Gastroesophageal sphincter (tissue), 4 donors: Measurements from ENCODE around the gene FBXW5. TPM values are rescaled to one million over a fixed set of nuclear protein-coding genes. Genes with fewer than 3 reads are reported as not detected.
A peak's percentile ranks its signal among the peaks of the same experiment; 100 is the strongest.

Experiments
- ATAC-seq: fragments of 150-250 bp; one replicate; pipeline ENCODE4 v1.9.1; 2016; ENCODE audit warnings: mild to moderate bottlenecking, moderate library complexity
- H3K27ac ChIP-seq, 4 donors: fragments of 200-600 bp; sonication (generic) in 3 of 4; 1 replicate in 3 of 4; 2 replicates in 1 of 4; pipeline ENCODE4 v1.5.1; 2016 to 2019
- H3K27me3 ChIP-seq: fragments of 200-600 bp; sonication (generic); one replicate; pipeline ENCODE4 v1.5.1; 2019
- H3K36me3 ChIP-seq, 2 donors: fragments of 200-600 bp; sonication (generic); one replicate each; pipeline ENCODE4 v1.5.1; 2019; ENCODE audit warnings: control low read depth in 1 of 2
- H3K4me1 ChIP-seq, 3 donors: fragments of 200-600 bp; sonication (generic); 1 replicate in 2 of 3; 2 replicates in 1 of 3; pipeline ENCODE4 v1.5.1; 2016 to 2019; ENCODE audit warnings: control low read depth in 2 of 3
- H3K4me3 ChIP-seq, 2 donors: fragments of 200-600 bp; sonication (generic); one replicate each; pipeline ENCODE4 v1.5.1; 2019; ENCODE audit warnings: mild to moderate bottlenecking in 1 of 2, moderate library complexity in 1 of 2
- H3K9me3 ChIP-seq, 3 donors: fragments of 200-600 bp; sonication (generic); one replicate each; pipeline ENCODE4 v1.5.1; 2017 to 2019; ENCODE audit warnings: control low read depth in 2 of 3
- CTCF ChIP-seq, 4 experiments: fragments of 200-600 bp in 2 of 4; fragments of 450-650 bp in 2 of 4; sonication (generic) in 1 of 4; IDR thresholded peaks; one replicate each; pipeline ENCODE4 v1.5.1; 2017 to 2019; ENCODE audit warnings: antibody characterized with exemption in 4 of 4, mild to moderate bottlenecking in 2 of 4, moderate library complexity in 2 of 4
- EP300 ChIP-seq: sonication (generic); formaldehyde crosslinking; IDR thresholded peaks from one replicate; pipeline ENCODE4 v1.6.1; 2017; ENCODE audit warnings: antibody characterized with exemption, mild to moderate bottlenecking
- POLR2A ChIP-seq, 2 donors: fragments of 450-650 bp; IDR thresholded peaks; one replicate each; pipeline ENCODE4 v1.6.1; 2017; ENCODE audit warnings: antibody characterized with exemption in 2 of 2, mild to moderate bottlenecking in 2 of 2, moderate library complexity in 1 of 2
- POLR2AphosphoS5 ChIP-seq: sonication (generic); formaldehyde crosslinking; IDR thresholded peaks from one replicate; pipeline ENCODE4 v1.6.1; 2017; ENCODE audit warnings: antibody characterized with exemption
- WGBS, 2 donors: methylation state at CpG; one replicate each; pipeline ENCODE4 v1.1.5; 2018; ENCODE audit warnings: low coverage in 1 of 2; 5-methylcytosine and 5-hydroxymethylcytosine counted together
- total RNA-seq, 4 donors: library from RNA; depleted of rRNA; stranded (reverse); fragments of >200 nt; gene quantifications; one replicate each; pipeline ENCODE4 v1.1.0, GENCODE V29; 2016

FBXW5 gene
- total RNA-seq, 4 donors from 2014 or later: 171 to 310 (median 236) TPM

- H3K36me3 ChIP-seq: no peaks in the 10 kb centered on the region
- no peak for TF ChIP-seq EP300
- no peak for TF ChIP-seq POLR2AphosphoS5
- no peak for TF ChIP-seq POLR2A (IDR thresholded peaks at IDR 0.05)
- TF ChIP-seq CTCF (IDR thresholded peaks at IDR 0.05): no peak
- no peak for ATAC-seq
- peak overlapping the region in 3 of 4 donors; percentile 17 to 45 (median 38) for H3K27ac ChIP-seq
- whole genome bisulfite sequencing, 2 donors: 78 to 84% methylated on average over 8 to 9 of the region's 16 CpGs
- peaks cover 0 to 44% (median 7%) of the 10 kb centered on the region in 3 donors for H3K4me1 ChIP-seq
- peaks cover 69% of the 10 kb centered on the region for H3K27me3 ChIP-seq
- H3K9me3 ChIP-seq: no peaks in the 10 kb centered on the region
- no peak overlapping the region for H3K4me3 ChIP-seq
Observed at GRCh38 chr9:136980669-136981478, 36.3 kb upstream of the FBXW5 start.

- no peaks in the 10 kb centered on the region for H3K36me3 ChIP-seq
- H3K27me3 ChIP-seq: peaks cover 60% of the 10 kb centered on the region
- 40% methylated on average over 1 of the region's 26 CpGs; no CpG with 5 or more reads in 1 of the 2 donors for WGBS, 2 donors
- H3K27ac ChIP-seq: no peak overlapping the region
- H3K4me1 ChIP-seq: peaks cover 0 to 44% (median 7%) of the 10 kb centered on the region in 3 donors
- TF ChIP-seq POLR2AphosphoS5 (no peak), POLR2A (IDR thresholded peaks at IDR 0.05) (no peak), EP300 (no peak), CTCF (IDR thresholded peaks at IDR 0.05) (no peak)
- no peak for ATAC-seq
- no peaks in the 10 kb centered on the region for H3K9me3 ChIP-seq
- H3K4me3 ChIP-seq: no peak overlapping the region
Observed at GRCh38 chr9:136979769-136980587, 35.4 kb upstream of the FBXW5 start.

GRCh38 chr9:136978865-136979544, 34.5 kb upstream of the FBXW5 start:
- Histone ChIP-seq H3K36me3 (no peaks in the 10 kb centered on the region), H3K27me3 (peaks cover 50% of the 10 kb centered on the region), H3K27ac (no peak overlapping the region), H3K4me1 (peaks cover 0 to 40% (median 7%) of the 10 kb centered on the region in 3 donors), H3K9me3 (no peaks in the 10 kb centered on the region), H3K4me3 (no peak overlapping the region)
- no peak for ATAC-seq
- TF ChIP-seq EP300 (no peak), POLR2A (IDR thresholded peaks at IDR 0.05) (no peak), CTCF (IDR thresholded peaks at IDR 0.05) (no peak), POLR2AphosphoS5 (no peak)
- WGBS, 2 donors: 100% methylated on average over 1 of the region's 41 CpGs; no CpG with 5 or more reads in 1 of the 2 donors

DNA sequence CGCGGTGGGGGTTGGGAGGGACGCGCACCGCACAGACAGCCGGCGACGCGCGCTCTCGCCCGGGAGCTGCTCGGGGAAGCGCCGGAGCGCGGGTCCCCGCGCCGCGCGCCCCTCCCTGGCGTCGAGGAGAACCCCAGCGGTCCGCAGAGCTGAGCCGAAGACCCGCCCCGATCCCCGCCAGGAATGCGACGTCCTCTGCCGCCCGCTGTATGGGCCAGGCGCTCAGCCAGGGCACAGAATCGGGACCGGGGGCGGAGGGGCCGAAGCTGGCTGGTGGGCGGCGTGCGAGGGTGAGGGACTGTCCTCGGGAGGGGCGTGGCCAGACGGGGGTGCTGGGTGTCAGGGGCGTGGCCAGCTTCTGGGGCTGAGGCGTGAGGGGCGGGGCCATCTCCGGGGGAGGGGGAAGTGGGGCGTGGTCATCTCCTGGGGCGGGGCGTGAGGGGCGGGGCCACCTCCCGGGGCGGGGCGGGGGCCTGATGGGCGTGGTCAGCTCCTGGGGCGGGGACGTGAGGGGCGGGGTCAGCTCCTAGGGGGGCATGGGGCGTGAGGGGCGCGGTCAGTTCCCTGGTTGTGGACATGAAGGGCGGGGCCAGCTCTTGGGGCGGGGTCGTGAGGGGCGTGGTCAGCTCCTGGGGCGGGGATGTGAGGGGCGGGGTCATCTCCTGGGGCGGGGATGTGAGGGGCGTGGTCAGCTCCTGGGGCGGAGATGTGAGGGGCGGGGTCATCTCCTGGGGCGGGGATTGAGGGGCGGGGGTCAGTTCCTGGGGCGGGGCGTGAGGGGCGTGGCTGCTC, 33.7 kb upstream of the FBXW5 start:
- H3K27ac ChIP-seq: peak overlapping the region in 2 of 4 donors; percentile 54 to 61
- no CpG with 5 or more reads among the region's 78 CpGs for WGBS, 2 donors
- H3K4me1 ChIP-seq: peaks cover 0 to 40% (median 7%) of the 10 kb centered on the region in 3 donors

More for the DNA sequence above, 33.7 kb upstream of the FBXW5 start:
- Histone ChIP-seq H3K9me3 (no peaks in the 10 kb centered on the region), H3K4me3 (peak overlapping the region; percentile 27 to 57), H3K36me3 (no peaks in the 10 kb centered on the region), H3K27me3 (peaks cover 43% of the 10 kb centered on the region)
- ATAC-seq: peak; percentile 37
- no peak for TF ChIP-seq POLR2AphosphoS5
- no peak for TF ChIP-seq POLR2A (IDR thresholded peaks at IDR 0.05)
- TF ChIP-seq EP300: no peak
- TF ChIP-seq CTCF (IDR thresholded peaks at IDR 0.05): no peak
